Brain microvascular endothelial cell (primary cell): ENCODE measurements around the gene SERPINA9.
A peak's percentile ranks its signal among the peaks of the same experiment; 100 is the strongest.
"Not testable (repeated sequence)": the region's sequence is repeated elsewhere in the genome, so short reads cannot be mapped to it uniquely, and the experiment has no call there.

Source experiments
- DNase-seq: peaks from one replicate; pipeline ENCODE4 v3.0.0-alpha.2; 2020
- H3K27ac ChIP-seq: fragments of 250-450 bp; sonication (Bioruptor Pico); 2 replicates; pipeline ENCODE4 v1.5.1; 2020; ENCODE audit warnings: mild to moderate bottlenecking, moderate library complexity
- H3K27me3 ChIP-seq: fragments of 250-450 bp; sonication (Bioruptor Pico); replicated peaks from 2 replicates; pipeline ENCODE4 v1.5.1; 2020; ENCODE audit warnings: mild to moderate bottlenecking
- H3K36me3 ChIP-seq: fragments of 250-450 bp; sonication (Bioruptor Pico); replicated peaks from 2 replicates; pipeline ENCODE4 v1.5.1; 2020; ENCODE audit warnings: mild to moderate bottlenecking
- H3K4me3 ChIP-seq: 2 replicates; pipeline ENCODE4 v1.5.1; 2011; ENCODE audit warnings: low read depth, mild to moderate bottlenecking, control low read depth, low read length, moderate library complexity
- in situ Hi-C: cut with HindIII; loops from 2 replicates; pipeline ENCODE4 v1.10.0; 2017; ENCODE audit warnings: low sequenced_read_pairs, low pct_ligation_motif_present
- TF ChIP-seq, protein P1 (sequence below): IDR thresholded peaks from 2 replicates; pipeline ENCODE4 v1.5.1; 2011; ENCODE audit warnings: low read depth, mild to moderate bottlenecking, moderate library complexity, low read length, control low read depth, inconsistent platforms; ENCODE audit errors: missing control alignments

The SERPINA9 gene

DNA sequence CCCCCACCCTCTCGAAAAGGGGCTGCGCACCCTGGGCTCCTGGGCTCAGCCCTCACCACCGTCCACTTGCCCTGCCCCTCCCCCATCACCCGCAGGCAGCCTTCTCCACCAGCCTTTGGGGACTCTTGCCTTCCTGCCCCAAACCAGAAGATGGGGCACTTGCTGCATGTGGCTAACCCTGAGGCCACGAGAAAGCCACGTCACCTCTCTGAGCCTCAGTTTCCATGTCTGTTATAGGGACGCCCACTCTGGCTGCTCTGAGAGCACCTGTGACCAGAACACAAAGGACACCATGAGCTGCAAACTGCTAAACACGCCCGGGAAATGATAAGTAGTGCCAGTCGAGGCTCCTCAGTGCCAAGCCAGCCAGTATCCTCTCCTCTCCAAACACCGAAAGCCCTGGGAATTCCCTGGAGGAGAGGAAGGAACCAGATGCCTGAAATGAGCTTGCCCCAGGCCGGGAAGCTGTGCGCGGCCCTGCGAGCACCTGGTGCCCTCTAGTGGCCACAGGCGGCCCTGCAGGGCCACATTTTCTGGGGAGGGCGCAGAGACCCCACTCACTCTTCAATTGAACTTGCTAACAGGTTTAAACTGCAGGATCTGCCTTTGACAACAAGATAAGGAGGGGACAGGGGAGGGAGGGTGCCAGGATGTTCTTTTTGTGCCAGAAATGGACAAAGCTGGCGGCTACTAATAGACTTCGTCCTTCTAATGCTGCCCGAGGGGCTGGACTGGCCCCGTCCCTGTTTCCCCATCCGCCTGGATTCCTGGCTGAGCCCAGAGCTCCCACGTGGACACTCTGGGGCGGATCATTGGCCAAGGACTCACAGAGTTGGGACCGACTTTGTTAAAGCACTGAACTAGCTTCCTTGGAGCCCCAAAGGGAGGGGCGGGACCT lies 10.2 kb upstream of the SERPINA9 start:
- Histone ChIP-seq H3K36me3 (no peaks in the 10 kb centered on the region), H3K27ac (no peak overlapping the region), H3K4me3 (peak overlapping the region; percentile 34), H3K27me3 (no peaks in the 10 kb centered on the region)
- peak; percentile 25 for DNase-seq
- in situ Hi-C loops = no loop called here
- TF ChIP-seq, protein P1, sequence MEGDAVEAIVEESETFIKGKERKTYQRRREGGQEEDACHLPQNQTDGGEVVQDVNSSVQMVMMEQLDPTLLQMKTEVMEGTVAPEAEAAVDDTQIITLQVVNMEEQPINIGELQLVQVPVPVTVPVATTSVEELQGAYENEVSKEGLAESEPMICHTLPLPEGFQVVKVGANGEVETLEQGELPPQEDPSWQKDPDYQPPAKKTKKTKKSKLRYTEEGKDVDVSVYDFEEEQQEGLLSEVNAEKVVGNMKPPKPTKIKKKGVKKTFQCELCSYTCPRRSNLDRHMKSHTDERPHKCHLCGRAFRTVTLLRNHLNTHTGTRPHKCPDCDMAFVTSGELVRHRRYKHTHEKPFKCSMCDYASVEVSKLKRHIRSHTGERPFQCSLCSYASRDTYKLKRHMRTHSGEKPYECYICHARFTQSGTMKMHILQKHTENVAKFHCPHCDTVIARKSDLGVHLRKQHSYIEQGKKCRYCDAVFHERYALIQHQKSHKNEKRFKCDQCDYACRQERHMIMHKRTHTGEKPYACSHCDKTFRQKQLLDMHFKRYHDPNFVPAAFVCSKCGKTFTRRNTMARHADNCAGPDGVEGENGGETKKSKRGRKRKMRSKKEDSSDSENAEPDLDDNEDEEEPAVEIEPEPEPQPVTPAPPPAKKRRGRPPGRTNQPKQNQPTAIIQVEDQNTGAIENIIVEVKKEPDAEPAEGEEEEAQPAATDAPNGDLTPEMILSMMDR = peak; percentile 100

DNA sequence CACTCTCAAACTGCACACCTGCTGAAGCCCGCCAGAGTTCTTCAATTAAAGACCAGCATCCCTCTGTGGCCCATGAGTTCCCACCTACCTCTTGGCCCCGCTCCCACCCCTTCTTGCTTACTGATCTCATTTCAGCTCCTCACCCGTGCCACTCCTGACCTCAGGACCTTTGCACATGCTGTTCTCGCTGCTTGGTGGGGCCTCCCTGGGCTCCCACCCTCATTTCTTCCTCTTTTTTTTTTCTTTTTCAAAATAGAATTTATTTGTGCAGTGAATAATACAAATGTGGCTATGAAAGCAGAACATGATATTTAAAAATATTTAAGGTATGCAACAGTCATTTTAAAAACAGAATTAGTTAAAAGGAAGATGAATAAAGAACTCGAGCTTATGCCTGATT lies 8.5 kb upstream of the SERPINA9 start:
- Histone ChIP-seq H3K36me3 (no peaks in the 10 kb centered on the region), H3K4me3 (no peak overlapping the region), H3K27ac (peak overlapping the region; percentile 80), H3K27me3 (no peaks in the 10 kb centered on the region)
- in situ Hi-C loops = no loop called here
- DNase-seq = no peak
- TF ChIP-seq, protein P1 = no peak

DNA sequence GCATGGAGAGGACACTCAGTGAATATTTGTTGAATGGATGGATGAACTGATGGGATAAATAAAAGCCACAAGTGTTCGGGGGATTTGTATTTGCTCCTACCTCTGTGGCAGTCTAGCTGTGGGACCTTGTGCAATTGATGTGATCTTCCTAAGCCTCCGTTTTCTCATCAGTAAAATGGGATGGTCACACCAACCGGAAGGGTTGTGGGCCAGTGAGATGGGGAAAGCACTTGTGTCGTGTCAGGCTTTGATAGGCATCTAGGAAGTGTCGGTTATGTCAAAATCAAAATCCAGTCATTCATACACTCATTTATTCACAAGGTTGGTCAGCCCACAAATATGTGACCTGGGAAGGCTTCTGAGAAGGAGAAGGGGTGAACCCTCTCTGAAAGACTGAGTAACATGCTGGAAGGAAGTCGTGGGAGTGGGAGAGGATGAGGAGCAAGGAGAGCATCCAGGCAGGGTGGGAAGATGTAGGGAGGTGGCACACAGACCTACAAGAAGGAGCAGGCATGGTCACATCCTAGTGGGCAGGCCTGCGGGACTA lies 7.8 kb upstream of the SERPINA9 start:
- peak; percentile 66 for DNase-seq
- in situ Hi-C loops = no loop called here

DNA sequence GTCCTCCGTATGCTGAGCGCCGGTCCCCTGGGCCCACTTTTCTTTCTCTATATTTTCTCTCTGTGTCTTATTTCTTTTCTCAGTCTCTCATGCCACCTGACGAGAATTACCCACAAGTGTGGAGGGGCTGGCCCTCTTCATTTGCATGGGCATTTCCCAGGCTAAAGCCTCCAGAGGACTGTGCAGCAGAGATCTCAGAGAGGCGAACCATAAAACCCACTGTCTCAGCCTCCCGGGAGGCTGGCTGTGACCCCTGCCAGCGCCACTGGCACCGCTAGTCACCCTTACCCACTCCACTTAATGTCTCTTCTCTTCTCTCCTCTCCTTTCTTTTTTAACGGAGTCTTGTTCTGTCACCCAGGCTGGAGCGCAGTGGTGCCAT lies 7.1 kb upstream of the SERPINA9 start:
- DNase-seq = no peak
- TF ChIP-seq, protein P1 = no peak
- Histone ChIP-seq H3K27ac (peak overlapping the region; percentile 80), H3K27me3 (no peaks in the 10 kb centered on the region), H3K4me3 (no peak overlapping the region), H3K36me3 (no peaks in the 10 kb centered on the region)
- in situ Hi-C loops = no loop called here

More for the DNA sequence above, 7.8 kb upstream of the SERPINA9 start:
- Histone ChIP-seq H3K27ac (peak overlapping the region; percentile 80), H3K36me3 (no peaks in the 10 kb centered on the region), H3K27me3 (no peaks in the 10 kb centered on the region), H3K4me3 (no peak overlapping the region)
- TF ChIP-seq, protein P1 = no peak

DNA sequence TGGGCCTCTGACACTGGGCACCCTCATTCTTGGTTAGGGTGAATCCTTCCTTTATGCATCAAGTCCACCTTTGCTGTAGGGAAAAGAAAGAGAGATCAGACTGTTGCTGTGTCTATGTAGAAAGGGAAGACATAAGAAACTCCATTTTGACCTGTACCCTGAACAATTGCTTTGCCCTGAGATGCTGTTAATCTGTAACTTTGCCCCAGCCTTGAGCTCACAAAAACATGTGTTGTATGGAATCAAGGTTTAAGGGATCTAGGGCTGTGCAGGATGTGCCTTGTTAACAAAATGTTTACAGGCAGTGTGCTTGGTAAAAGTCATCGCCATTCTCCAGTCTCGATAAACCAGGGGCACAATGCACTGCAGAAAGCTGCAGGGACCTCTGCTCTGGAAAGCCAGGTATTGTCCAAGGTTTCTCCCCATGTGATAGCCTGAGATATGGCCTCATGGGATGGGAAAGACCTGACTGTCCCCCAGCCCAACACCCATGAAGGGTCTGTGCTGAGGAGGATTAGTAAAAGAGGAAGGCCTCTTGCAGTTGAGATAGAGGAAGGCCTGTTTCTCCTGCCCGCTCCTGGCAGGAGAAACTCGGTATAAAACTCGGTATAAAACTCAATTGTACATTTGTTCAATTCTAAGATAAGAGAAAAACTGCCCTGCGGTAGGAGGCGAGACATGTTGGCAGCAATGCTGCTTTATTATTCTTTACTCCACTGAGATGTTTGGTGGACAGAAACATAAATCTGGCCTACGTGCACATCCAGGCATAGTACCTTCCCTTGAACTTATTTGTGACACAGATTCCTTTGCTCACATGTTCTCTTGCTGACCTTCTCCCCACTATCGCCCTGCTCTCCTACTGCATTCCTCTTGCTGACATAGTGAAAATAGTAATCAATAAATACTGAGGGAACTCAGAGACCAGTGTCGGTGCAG lies 6.4 kb upstream of the SERPINA9 start:
- H3K36me3 ChIP-seq, DNase-seq, H3K4me3 ChIP-seq, in situ Hi-C loops, H3K27me3 ChIP-seq: not testable (repeated sequence)
- H3K27ac ChIP-seq = peak overlapping the region; percentile 40
